Cardiac muscle cell (in vitro differentiated cells and primary cell): ENCODE results near the gene SRPRA. TPM values are rescaled to one million over a fixed set of nuclear protein-coding genes. Genes with fewer than 3 reads are reported as not detected.
A peak's percentile ranks its signal among the peaks of the same experiment; 100 is the strongest.

Experiments used
- DNase-seq, 2 donors: peaks; one replicate each; pipeline versions ENCODE4 v3.0.0 to v3.0.0-alpha.2; 2010 to 2017; ENCODE audit warnings: low read depth in 1 of 2, low spot score in 1 of 2
- H3K27ac ChIP-seq: fragments of 200-600 bp; sonication (generic); 2 replicates; pipeline ENCODE4 v1.5.1; 2016
- H3K27me3 ChIP-seq: fragments of 200-600 bp; sonication (generic); 2 replicates; pipeline ENCODE4 v1.6.0; 2016; ENCODE audit warnings: control low read depth
- H3K36me3 ChIP-seq: fragments of 200-600 bp; sonication (generic); 2 replicates; pipeline ENCODE4 v1.5.1; 2016; ENCODE audit warnings: control low read depth
- H3K4me1 ChIP-seq: fragments of 200-600 bp; sonication (generic); 2 replicates; pipeline ENCODE4 v1.8.1; 2017; ENCODE audit warnings: low read depth, mild to moderate bottlenecking, mixed run types
- H3K4me3 ChIP-seq: fragments of 200-600 bp; sonication (generic); 2 replicates; pipeline ENCODE4 v1.5.1; 2016; ENCODE audit warnings: mild to moderate bottlenecking
- H3K9me3 ChIP-seq: fragments of 200-600 bp; sonication (generic); 2 replicates; pipeline ENCODE4 v1.5.1; 2017; ENCODE audit warnings: low read depth, mild to moderate bottlenecking, control low read depth
- CTCF ChIP-seq: IDR thresholded peaks from 2 replicates; pipeline ENCODE4 v1.5.1; 2012; ENCODE audit warnings: low read depth, mild to moderate bottlenecking, low read length
- polyA plus RNA-seq: library from polyadenylated mRNA; unstranded; fragments of >200 nt; fragmentation: Nextera tagmentation; extraction: Ambion mirVana; gene quantifications from 2 replicates; pipeline ENCODE4 v1.2.1, GENCODE V29; 2016
- total RNA-seq: library from RNA; depleted of rRNA; stranded (reverse); fragments of >200 nt; gene quantifications from 2 replicates; pipeline ENCODE4 v1.2.3, GENCODE V29; 2016

The SRPRA gene
- total and polyA plus RNA-seq, 2 experiments from 2014 or later = 42.9 to 76.6 TPM

- no peak overlapping the region for H3K4me3 ChIP-seq
- H3K36me3 ChIP-seq = peaks cover 15% of the 10 kb centered on the region
- no peak for DNase-seq
- no peaks in the 10 kb centered on the region for H3K9me3 ChIP-seq
- peaks cover 16% of the 10 kb centered on the region for H3K4me1 ChIP-seq
- TF ChIP-seq CTCF = no peak
- H3K27ac ChIP-seq = no peak overlapping the region
- H3K27me3 ChIP-seq = no peaks in the 10 kb centered on the region
Measured at GRCh38 chr11:126277322-126277721, 8.6 kb upstream of the SRPRA start.

- Histone ChIP-seq H3K9me3 (no peaks in the 10 kb centered on the region), H3K36me3 (peaks cover 39% of the 10 kb centered on the region), H3K4me3 (peak overlapping the region; percentile 79), H3K27ac (peak overlapping the region; percentile 93), H3K27me3 (no peaks in the 10 kb centered on the region), H3K4me1 (peaks cover 4% of the 10 kb centered on the region)
- TF ChIP-seq CTCF = no peak
- DNase-seq = no peak
Measured at GRCh38 chr11:126268361-126268707, 361 bp downstream of the SRPRA start.

GRCh38 chr11:126267650-126268049 is 1.0 kb downstream of the SRPRA start:
- H3K36me3 ChIP-seq = peaks cover 44% of the 10 kb centered on the region
- no peaks in the 10 kb centered on the region for H3K9me3 ChIP-seq
- H3K4me3 ChIP-seq = peak overlapping the region; percentile 79
- H3K27me3 ChIP-seq = no peaks in the 10 kb centered on the region
- DNase-seq = no peak
- TF ChIP-seq CTCF = no peak
- H3K27ac ChIP-seq = peak overlapping the region; percentile 93
- peaks cover 4% of the 10 kb centered on the region for H3K4me1 ChIP-seq

GRCh38 chr11:126265811-126266210 is 2.9 kb downstream of the SRPRA start:
- TF ChIP-seq CTCF = no peak
- Histone ChIP-seq H3K36me3 (peaks cover 63% of the 10 kb centered on the region), H3K4me3 (no peak overlapping the region), H3K4me1 (peaks cover 4% of the 10 kb centered on the region), H3K9me3 (no peaks in the 10 kb centered on the region), H3K27me3 (no peaks in the 10 kb centered on the region), H3K27ac (no peak overlapping the region)
- DNase-seq = peak in 1 of 2 donors; percentile 20

GRCh38 chr11:126263489-126263888 is 5.2 kb downstream of the SRPRA start:
- Histone ChIP-seq H3K27ac (no peak overlapping the region), H3K36me3 (peaks cover 67% of the 10 kb centered on the region), H3K27me3 (no peaks in the 10 kb centered on the region), H3K9me3 (no peaks in the 10 kb centered on the region), H3K4me1 (peaks cover 4% of the 10 kb centered on the region), H3K4me3 (no peak overlapping the region)
- no peak for DNase-seq
- no peak for TF ChIP-seq CTCF

- Histone ChIP-seq H3K27me3 (no peaks in the 10 kb centered on the region), H3K9me3 (no peaks in the 10 kb centered on the region), H3K27ac (peak overlapping the region; percentile 36), H3K36me3 (peaks cover 78% of the 10 kb centered on the region), H3K4me1 (no peaks in the 10 kb centered on the region), H3K4me3 (no peak overlapping the region)
- TF ChIP-seq CTCF = no peak
- DNase-seq = no peak
Measured at GRCh38 chr11:126262216-126262615, 6.5 kb downstream of the SRPRA start.
